Dendritic cell treated with granulocyte-macrophage colony-stimulating factor and Interleukin-4, amounts not matched to agents 40 ng/mL and 50 ng/mL, for 4 days (primary cell): ENCODE measurements around the gene PCBP3.

Source experiments
- H3K27ac Mint-ChIP-seq: one replicate; pipeline ENCODE4 v1.8.0; 2022; ENCODE audit warnings: mild to moderate bottlenecking, mixed read lengths
- H3K27me3 Mint-ChIP-seq: one replicate; pipeline ENCODE4 v1.8.0; 2022; ENCODE audit warnings: mild to moderate bottlenecking, mixed read lengths
- H3K36me3 Mint-ChIP-seq: one replicate; pipeline ENCODE4 v1.8.0; 2022; ENCODE audit warnings: low read depth, mixed read lengths
- H3K4me1 Mint-ChIP-seq: one replicate; pipeline ENCODE4 v1.8.0; 2022; ENCODE audit warnings: low read depth, mixed read lengths
- H3K4me3 Mint-ChIP-seq: one replicate; pipeline ENCODE4 v1.8.0; 2022; ENCODE audit warnings: mild to moderate bottlenecking, moderate library complexity, mixed read lengths
- H3K9me3 Mint-ChIP-seq: one replicate; pipeline ENCODE4 v1.8.0; 2022; ENCODE audit warnings: mixed read lengths
- intact Hi-C: fragments of 100-400 bp; cut with micrococcal nuclease; formaldehyde crosslinking; loops from one replicate; pipeline ENCODE4 v1.15.0; 2022

PCBP3 gene

DNA sequence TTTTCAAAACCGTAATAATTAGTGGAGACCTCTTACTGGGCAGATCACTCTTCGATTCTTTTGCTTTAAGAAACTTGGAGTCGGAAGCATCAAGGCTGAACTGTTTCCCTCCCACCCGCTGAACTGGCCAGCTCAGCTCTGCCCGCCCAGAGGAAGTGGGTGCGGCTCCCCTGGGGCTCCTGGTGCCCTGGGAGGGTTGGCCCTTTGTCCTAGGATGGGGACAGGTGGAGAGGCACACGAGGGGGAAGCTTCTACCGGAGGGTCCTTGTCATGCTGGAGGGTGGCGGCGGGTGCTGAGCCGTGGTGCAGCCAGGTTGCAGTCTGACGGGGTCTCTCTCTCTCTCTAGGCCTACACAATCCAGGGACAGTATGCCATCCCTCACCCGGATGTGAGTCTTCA, 273.7 kb downstream of the PCBP3 start:
- Mint-ChIP-seq H3K9me3 (no peaks in the 10 kb centered on the region), H3K27ac (no peak overlapping the region), H3K27me3 (no peaks in the 10 kb centered on the region), H3K36me3 (no peaks in the 10 kb centered on the region), H3K4me3 (no peak overlapping the region), H3K4me1 (no peaks in the 10 kb centered on the region)
- intact Hi-C loops, result no loop called here

DNA sequence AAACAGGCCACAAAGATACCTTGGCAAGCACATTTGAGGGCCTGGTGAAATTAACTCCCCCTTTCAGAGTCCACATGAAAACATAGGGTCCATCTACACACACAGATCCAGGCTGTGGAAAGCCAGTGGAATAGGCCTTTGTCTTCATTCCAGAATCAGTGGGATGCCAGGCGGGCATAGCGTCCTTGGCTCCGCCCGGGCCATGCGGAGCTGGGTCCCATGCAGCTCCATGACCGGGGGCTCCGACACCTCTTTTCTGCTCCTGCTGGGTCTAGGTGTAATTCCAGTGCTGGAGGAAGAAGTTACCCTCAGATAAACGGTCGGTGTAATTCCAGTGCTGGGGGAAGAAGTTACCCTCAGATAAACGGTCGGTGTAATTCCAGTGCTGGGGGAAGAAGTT, 274.5 kb downstream of the PCBP3 start:
- Mint-ChIP-seq H3K4me1 (no peaks in the 10 kb centered on the region), H3K9me3 (no peaks in the 10 kb centered on the region), H3K27me3 (no peaks in the 10 kb centered on the region), H3K27ac (no peak overlapping the region), H3K36me3 (no peaks in the 10 kb centered on the region), H3K4me3 (no peak overlapping the region)
- intact Hi-C loops, result no loop called here

DNA sequence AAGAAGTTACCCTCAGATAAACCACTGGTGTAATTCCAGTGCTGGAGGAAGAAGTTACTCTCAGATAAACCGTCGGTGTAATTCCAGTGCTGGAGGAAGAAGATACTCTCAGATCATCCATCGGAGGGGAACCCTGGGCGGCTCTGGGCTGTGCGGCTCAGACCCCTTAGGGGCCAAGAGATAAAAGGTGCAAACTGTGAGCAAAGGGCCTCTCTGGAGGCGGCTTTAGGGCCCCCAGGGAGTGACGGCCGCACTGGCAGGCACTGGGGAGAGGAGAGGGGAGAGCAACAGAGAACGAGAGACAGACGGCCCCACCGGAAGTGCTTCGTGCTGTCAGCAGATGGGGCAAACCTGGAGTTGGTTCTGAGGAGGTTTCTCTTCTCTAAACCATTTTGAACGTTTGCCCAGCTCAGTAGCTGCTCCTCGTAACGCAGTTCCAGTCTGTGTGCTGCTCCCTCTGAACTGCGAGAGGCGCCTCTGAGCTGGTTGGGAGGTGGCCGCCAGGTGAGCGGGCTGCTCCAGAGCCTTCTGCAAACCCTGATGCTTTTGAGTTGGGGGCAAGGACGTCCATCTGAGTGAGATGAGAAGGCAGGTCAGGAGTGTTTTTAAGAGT, 275.4 kb downstream of the PCBP3 start:
- no peak overlapping the region for H3K4me3 Mint-ChIP-seq
- H3K27me3 Mint-ChIP-seq, result no peaks in the 10 kb centered on the region

DNA sequence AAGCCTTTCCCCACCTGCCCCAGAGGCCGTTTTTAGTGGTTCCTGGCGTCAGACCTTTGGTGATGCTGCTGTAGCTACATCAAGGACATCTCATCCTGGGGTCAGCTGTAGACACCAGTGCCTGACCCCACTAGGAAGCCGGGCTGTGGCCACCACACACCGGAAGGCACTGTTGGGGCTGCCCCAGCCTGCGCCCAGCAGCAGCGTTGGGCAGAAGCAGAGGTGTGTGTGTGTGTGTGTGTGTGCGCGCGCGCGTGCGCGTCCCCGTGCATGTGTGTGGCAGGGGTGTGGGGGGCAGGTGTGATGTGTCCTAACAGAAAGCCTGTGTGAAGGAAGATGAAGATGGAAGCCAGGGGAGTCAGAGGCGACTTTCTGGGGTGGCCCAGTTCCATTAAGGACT, 276.1 kb downstream of the PCBP3 start:
- no peaks in the 10 kb centered on the region for H3K36me3 Mint-ChIP-seq
- intact Hi-C loops, result no loop called here
- no peaks in the 10 kb centered on the region for H3K4me1 Mint-ChIP-seq
- no peaks in the 10 kb centered on the region for H3K9me3 Mint-ChIP-seq
- no peak overlapping the region for H3K4me3 Mint-ChIP-seq
- H3K27me3 Mint-ChIP-seq, result no peaks in the 10 kb centered on the region
- no peak overlapping the region for H3K27ac Mint-ChIP-seq

More for the DNA sequence above, 275.4 kb downstream of the PCBP3 start:
- Mint-ChIP-seq H3K9me3 (no peaks in the 10 kb centered on the region), H3K4me1 (no peaks in the 10 kb centered on the region), H3K27ac (no peak overlapping the region), H3K36me3 (no peaks in the 10 kb centered on the region)
- intact Hi-C loops, result no loop called here

DNA sequence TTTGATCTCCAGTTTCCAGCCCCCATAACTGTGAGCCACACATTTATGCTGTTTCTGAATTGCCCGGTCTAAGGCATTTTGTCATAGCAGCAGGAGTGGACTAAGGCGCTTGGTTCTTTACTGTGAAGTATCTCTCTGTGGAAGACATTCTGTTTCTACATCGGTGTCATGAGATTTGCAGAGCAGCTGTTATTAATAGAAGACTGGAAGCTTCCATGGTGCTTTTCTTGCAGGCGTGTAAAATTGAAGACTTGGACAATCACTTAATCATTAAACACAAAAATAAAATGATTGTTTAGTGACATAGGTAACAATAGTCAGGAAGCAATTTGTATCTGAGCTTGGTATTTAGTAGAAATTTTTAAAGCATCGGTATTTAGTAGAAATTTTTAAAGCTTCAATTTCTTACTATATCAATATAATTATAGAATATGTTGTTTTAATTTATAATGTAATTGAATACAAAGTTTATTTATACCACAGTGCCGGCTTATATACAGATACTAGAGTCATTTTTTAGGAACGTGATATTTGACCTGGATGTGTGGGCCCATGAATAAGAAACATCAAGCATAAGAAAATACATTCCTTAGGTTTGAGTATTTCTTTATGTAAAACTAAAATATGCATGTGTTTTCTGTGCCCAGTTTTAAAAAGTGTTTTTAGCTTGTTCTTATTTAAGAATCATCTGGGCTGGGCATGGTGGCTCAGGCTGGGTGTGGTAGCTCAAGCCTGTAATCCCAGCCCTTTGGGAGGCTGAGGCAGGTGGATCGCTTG, 277.5 kb downstream of the PCBP3 start:
- no peaks in the 10 kb centered on the region for H3K9me3 Mint-ChIP-seq
- H3K27ac Mint-ChIP-seq, result no peak overlapping the region
- H3K27me3 Mint-ChIP-seq, result no peaks in the 10 kb centered on the region
- no peak overlapping the region for H3K4me3 Mint-ChIP-seq
- no peaks in the 10 kb centered on the region for H3K36me3 Mint-ChIP-seq
- intact Hi-C loops, result no loop called here
- no peaks in the 10 kb centered on the region for H3K4me1 Mint-ChIP-seq

DNA sequence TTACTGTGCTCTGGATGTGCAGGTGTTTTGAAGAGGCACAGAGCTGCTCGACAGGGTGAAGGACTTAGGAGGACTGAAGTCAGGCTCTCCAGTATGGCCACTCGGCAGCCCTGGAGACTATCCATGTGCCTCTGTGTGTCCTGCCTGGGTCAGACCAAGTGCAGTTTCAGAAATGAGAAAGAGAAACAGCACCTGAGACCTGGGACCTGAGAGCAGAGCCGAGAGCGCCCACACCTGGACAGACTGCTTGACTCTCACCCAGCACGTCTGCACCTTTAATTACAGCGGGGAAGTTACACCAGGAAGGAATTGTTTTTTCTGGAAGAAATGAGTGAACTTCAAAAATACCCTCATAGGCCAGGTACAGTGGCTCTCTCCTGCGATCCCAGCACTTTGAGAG, 278.4 kb downstream of the PCBP3 start:
- intact Hi-C loops, result no loop called here
- Mint-ChIP-seq H3K4me1 (no peaks in the 10 kb centered on the region), H3K9me3 (no peaks in the 10 kb centered on the region), H3K27me3 (peaks cover 2% of the 10 kb centered on the region), H3K4me3 (no peak overlapping the region), H3K27ac (no peak overlapping the region), H3K36me3 (no peaks in the 10 kb centered on the region)

DNA sequence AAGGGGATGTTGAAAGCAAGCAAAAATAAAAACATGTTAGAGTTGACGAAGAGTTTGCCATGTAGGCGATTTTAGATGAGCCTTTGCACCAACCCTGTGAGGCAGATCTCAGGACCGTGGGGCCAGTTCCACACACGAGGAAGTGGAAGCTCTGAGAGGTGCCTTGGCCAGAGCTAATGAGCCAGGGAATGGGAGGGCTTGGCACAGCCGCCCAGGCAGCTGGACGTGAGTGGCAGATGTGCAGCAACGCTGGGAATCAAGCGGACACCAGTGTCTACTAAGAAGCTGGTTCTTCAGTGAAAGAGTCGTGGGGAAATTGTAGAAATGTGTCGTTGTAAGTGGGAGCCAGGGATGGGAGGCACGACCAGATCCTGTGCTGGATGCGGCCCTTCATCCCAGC, 279.1 kb downstream of the PCBP3 start:
- intact Hi-C loops, result no loop called here
- Mint-ChIP-seq H3K4me1 (no peaks in the 10 kb centered on the region), H3K9me3 (no peaks in the 10 kb centered on the region), H3K27me3 (peaks cover 2% of the 10 kb centered on the region), H3K4me3 (no peak overlapping the region), H3K36me3 (no peaks in the 10 kb centered on the region), H3K27ac (no peak overlapping the region)

DNA sequence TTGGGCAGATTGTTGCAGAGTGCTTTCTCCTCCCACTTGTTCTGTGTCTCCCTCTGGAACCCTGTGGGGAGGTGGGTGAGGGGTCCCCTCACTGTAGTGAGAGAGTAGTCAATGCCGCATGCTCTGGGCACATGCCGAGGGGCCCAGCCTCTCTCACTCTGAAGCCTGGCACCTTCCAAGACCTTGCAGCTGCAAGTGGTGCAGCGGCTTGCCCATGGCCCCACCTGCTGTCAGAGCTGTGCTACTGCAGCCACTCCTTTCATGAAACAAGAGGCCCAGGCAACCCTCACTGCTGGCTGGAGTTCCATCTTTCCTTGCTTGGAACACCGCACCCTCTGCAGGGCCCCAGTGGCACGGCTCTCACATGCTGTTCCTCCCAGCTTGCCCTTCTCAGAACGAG, 279.6 kb downstream of the PCBP3 start:
- intact Hi-C loops, result no loop called here
- peaks cover 2% of the 10 kb centered on the region for H3K27me3 Mint-ChIP-seq
- H3K9me3 Mint-ChIP-seq, result no peaks in the 10 kb centered on the region
- H3K4me3 Mint-ChIP-seq, result no peak overlapping the region
- H3K4me1 Mint-ChIP-seq, result no peaks in the 10 kb centered on the region
- no peaks in the 10 kb centered on the region for H3K36me3 Mint-ChIP-seq
- H3K27ac Mint-ChIP-seq, result no peak overlapping the region

DNA sequence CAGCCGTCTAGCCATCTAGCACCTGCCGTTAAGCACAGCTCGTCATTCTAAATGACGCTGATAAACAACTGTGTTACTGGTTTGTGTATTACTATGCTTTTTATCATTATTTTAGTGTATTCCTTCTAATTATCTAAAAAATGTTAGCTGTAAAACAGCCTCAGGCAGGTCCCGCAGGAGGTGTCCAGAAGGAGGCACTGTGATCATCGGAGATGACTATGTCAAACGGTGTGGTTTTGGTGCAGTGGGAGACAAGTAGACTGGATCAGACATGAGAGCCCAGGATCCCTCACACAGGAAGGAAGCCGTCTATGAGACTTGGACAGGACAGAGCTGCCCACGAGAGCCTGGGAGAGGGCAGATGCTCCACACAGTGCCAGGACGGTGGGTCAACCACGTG, 282.8 kb downstream of the PCBP3 start:
- H3K4me1 Mint-ChIP-seq, result no peaks in the 10 kb centered on the region
- peaks cover 12% of the 10 kb centered on the region for H3K9me3 Mint-ChIP-seq
- no peak overlapping the region for H3K27ac Mint-ChIP-seq
- no peaks in the 10 kb centered on the region for H3K36me3 Mint-ChIP-seq
- H3K27me3 Mint-ChIP-seq, result peaks cover 2% of the 10 kb centered on the region
- no peak overlapping the region for H3K4me3 Mint-ChIP-seq
- intact Hi-C loops, result no loop called here

DNA sequence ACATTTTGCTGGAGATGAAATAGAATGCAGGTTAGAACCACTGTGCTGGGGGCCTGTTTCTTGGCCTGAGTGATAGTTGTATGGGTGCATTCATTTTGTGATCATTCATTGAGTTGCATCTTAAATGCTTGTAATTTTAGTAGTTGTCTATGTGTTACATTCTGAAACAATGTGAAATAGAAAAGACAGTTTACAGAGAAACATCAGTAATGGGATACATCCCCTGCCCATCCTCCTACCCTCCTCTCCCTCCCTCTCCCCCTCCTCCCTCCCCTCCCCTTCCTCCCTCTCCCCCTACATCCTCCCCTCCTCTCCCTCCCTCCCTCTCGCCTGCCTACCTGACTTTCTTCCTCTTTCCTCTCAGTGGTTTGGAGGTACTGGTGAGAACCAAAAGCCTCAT, 283.5 kb downstream of the PCBP3 start:
- no peaks in the 10 kb centered on the region for H3K4me1 Mint-ChIP-seq
- H3K27me3 Mint-ChIP-seq, result peaks cover 2% of the 10 kb centered on the region
- no peak overlapping the region for H3K27ac Mint-ChIP-seq
- H3K9me3 Mint-ChIP-seq, result peaks cover 17% of the 10 kb centered on the region
- intact Hi-C loops, result no loop called here
- no peaks in the 10 kb centered on the region for H3K36me3 Mint-ChIP-seq
- H3K4me3 Mint-ChIP-seq, result no peak overlapping the region

DNA sequence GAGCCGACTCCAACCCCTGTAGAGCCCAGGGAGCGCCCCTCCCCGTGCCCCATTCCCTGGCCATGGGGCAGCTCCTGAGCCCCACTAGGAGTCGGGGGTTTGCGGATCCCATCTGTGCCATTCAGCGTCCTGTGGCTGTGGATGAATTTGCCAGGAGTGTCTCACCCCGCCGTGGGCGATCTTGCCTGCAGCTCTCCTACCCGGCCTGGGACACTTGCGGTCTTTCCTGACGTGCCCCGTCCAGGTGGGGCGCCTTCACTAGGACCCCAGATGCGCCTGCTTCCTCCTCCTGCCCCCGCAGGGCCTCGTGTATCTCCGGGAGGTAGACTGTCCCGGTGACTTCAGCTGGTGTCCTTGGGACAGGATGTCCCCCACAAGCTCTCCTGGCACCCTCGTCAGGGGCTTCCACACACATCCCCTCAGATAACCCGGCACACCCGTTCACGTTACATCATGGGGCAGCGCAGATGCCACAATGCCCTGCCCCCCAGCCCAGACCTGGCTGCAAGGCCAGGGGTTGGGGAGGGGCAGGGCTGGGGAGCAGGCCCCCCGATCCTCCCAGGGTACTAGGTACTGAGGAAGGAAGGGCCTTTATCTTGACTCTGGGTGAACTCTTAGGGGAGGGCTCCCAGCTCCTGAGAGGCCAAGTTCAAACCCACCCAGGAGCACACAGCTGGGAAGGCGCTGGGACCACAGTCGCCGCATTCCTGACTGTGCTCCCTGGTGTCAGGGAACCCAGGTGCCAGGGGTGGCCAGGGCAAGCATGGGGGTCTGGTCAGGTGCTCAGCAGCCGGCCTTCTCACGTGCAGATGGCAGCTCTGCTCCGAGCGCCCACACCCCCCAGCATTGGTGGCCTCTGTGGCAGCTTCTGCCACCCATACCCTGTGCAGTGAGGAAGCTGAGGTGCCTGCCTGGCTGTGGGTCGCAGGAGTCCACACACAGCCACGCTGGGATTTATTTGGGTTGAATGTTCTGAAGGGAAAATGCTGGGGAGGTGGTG, 284.6 kb downstream of the PCBP3 start:
- no peaks in the 10 kb centered on the region for H3K4me1 Mint-ChIP-seq
- peaks cover 2% of the 10 kb centered on the region for H3K27me3 Mint-ChIP-seq
- H3K4me3 Mint-ChIP-seq, result no peak overlapping the region
- H3K9me3 Mint-ChIP-seq, result peaks cover 17% of the 10 kb centered on the region
- no peak overlapping the region for H3K27ac Mint-ChIP-seq
- intact Hi-C loops, result no loop called here
- no peaks in the 10 kb centered on the region for H3K36me3 Mint-ChIP-seq

DNA sequence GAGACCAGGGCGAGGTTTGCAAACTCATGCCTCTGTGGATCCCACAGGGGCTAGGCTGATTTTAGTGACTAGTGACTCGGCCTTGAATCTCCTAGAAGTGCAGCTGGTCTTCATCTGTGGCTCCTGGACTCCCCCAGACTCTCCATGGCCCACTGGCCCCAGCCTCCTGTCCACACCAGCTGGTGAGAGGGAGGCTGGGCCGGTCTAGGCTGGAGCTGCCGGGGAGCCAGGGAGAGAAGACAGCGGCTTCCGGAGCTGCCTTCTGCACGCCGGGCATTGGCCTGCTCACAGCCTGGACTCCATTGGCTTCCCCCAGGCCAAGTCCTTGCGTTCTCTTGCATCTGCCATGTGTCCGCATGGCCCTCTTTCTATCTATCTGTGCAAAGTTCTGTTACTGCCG, 285.9 kb downstream of the PCBP3 start:
- intact Hi-C loops, result no loop called here
- Mint-ChIP-seq H3K27me3 (peaks cover 2% of the 10 kb centered on the region), H3K36me3 (no peaks in the 10 kb centered on the region), H3K9me3 (peaks cover 22% of the 10 kb centered on the region), H3K4me3 (no peak overlapping the region), H3K27ac (no peak overlapping the region), H3K4me1 (no peaks in the 10 kb centered on the region)

DNA sequence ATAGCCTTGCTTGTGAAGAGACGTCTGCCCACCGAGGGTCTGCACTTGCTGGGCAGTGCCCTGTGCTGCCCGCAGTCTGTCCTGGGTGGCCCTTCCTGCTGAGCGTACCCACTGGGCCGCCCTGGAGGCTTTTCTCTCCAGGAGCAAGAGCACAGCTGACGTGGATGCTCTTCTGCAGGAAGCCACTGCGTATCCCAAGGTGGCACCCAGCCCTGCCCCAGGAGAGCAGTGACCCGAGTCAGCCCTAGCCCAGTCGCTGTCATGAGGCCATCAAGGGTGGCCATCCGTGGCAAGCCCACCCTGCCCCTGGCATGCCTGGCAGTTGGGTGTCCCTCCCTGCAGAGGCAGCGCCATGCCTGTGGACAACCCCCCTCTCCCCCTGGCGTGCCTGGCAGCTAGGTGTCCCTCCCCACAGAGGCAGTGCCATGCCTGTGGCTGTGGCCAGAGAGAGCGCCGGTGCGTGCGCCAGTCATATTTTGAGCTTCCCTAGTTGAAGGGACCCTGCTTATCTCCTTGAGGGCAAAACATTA, 286.8 kb downstream of the PCBP3 start:
- Mint-ChIP-seq H3K36me3 (no peaks in the 10 kb centered on the region), H3K27me3 (peaks cover 2% of the 10 kb centered on the region), H3K27ac (no peak overlapping the region), H3K9me3 (peaks cover 31% of the 10 kb centered on the region), H3K4me1 (no peaks in the 10 kb centered on the region), H3K4me3 (no peak overlapping the region)
- intact Hi-C loops, result no loop called here

DNA sequence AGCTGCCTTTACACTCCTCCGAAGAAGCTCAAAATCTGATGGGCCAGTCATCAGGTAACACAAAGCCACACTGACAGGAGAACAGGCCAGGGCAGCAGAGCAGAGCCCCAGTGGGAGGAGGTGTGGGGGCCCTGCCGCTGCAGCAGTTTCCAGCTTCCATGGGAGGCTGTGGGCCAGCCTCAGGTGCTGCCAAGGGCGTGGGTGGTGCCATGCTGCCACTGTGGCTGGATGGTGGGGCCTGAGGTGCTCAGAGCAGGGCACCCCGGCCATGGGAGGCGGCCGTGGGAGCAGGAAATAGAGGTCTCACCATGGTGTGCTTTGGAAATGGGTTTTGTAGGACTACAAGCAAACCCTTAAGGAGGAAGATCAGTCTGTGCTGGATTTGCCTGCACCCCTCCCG, 287.3 kb downstream of the PCBP3 start:
- intact Hi-C loops, result no loop called here
- Mint-ChIP-seq H3K4me3 (no peak overlapping the region), H3K9me3 (peaks cover 36% of the 10 kb centered on the region), H3K27ac (no peak overlapping the region), H3K36me3 (no peaks in the 10 kb centered on the region), H3K27me3 (peaks cover 2% of the 10 kb centered on the region), H3K4me1 (no peaks in the 10 kb centered on the region)
